H1 (cell line): Measurements from ENCODE around the gene CMTM5. TPM values are rescaled to one million over a fixed set of nuclear protein-coding genes. Genes with fewer than 3 reads are reported as not detected.

Source experiments
- CTCF ChIA-PET: fragments of 300-600 bp; sonication (Branson Sonifier 250); formaldehyde crosslinking; loops from one replicate; lab custom pipeline; 2021; ENCODE audit not compliant: partially characterized antibody; lab: Charles Lee
- POLR2A ChIA-PET: fragments of 300-600 bp; sonication (Branson Sonifier 250); formaldehyde crosslinking; loops from one replicate; lab custom pipeline; 2021; ENCODE audit warnings: inconsistent platforms; ENCODE audit not compliant: partially characterized antibody; lab: Charles Lee
- DNase-seq, 2 experiments: peaks; one replicate each; pipeline versions ENCODE4 v3.0.0 to v3.0.0-alpha.2; 2010 to 2022; ENCODE audit warnings: low spot score in 2 of 2, low read depth in 1 of 2, mixed read lengths in 1 of 2
- FAIRE-seq: peaks from 2 replicates; lab custom pipeline; 2011; peaks lifted over from hg19 to GRCh38; lab: Jason Lieb, UNC
- H2AFZ ChIP-seq: 2 replicates; pipeline ENCODE4 v1.8.1; 2012; ENCODE audit warnings: low read length, inconsistent platforms
- H2AK5ac ChIP-seq: 2 replicates; pipeline ENCODE4 v1.6.1; 2013; ENCODE audit warnings: low read depth, low read length
- H2BK120ac ChIP-seq: replicated peaks from 2 replicates; pipeline ENCODE3; 2013; ENCODE audit warnings: low read depth, low read length, inconsistent platforms
- H2BK12ac ChIP-seq: 2 replicates; pipeline ENCODE4 v1.6.1; 2013; ENCODE audit warnings: low read depth, low read length
- H2BK15ac ChIP-seq: 2 replicates; pipeline ENCODE4 v1.6.1; 2013; ENCODE audit warnings: low read length
- H2BK20ac ChIP-seq: 2 replicates; pipeline ENCODE4 v1.6.1; 2013; ENCODE audit warnings: low read length
- H2BK5ac ChIP-seq: 2 replicates; pipeline ENCODE4 v1.6.1; 2013; ENCODE audit warnings: low read depth, low read length
- H3K14ac ChIP-seq: 2 replicates; pipeline ENCODE4 v1.6.1; 2013; ENCODE audit warnings: inconsistent platforms; ENCODE audit not compliant: insufficient read length
- H3K18ac ChIP-seq: 2 replicates; pipeline ENCODE4 v1.6.1; 2013; ENCODE audit warnings: low read length; ENCODE audit errors: extremely low read depth
- H3K23ac ChIP-seq: 2 replicates; pipeline ENCODE4 v1.6.1; 2013; ENCODE audit warnings: inconsistent platforms; ENCODE audit not compliant: insufficient read length
- H3K23me2 ChIP-seq: 2 replicates; pipeline ENCODE4 v1.6.1; 2013; ENCODE audit warnings: low read depth, low read length
- H3K27ac ChIP-seq: 2 replicates; pipeline ENCODE4 v1.6.1; 2011; ENCODE audit warnings: low read depth, low read length, inconsistent platforms
- H3K27me3 ChIP-seq, 4 experiments: replicated peaks in 1 of 4; 1 replicate in 1 of 4; 2 replicates in 3 of 4; pipeline versions ENCODE4 v1.6.1 to v1.8.1; 2011 to 2013; ENCODE audit warnings: low read length in 3 of 4, mild to moderate bottlenecking in 3 of 4, inconsistent platforms in 2 of 4, mixed read lengths in 2 of 4, moderate library complexity in 1 of 4; ENCODE audit not compliant: control insufficient read depth in 3 of 4, insufficient read depth in 3 of 4; ENCODE audit errors: extremely low read depth in 1 of 4
- H3K36me3 ChIP-seq, 4 experiments: 2 replicates each; pipeline versions ENCODE4 v1.6.1 to v1.8.1; 2011 to 2013; ENCODE audit warnings: mild to moderate bottlenecking in 4 of 4, low read length in 3 of 4, moderate library complexity in 2 of 4, control low read depth in 1 of 4, inconsistent platforms in 1 of 4; ENCODE audit not compliant: insufficient read depth in 4 of 4, control insufficient read depth in 2 of 4
- H3K4ac ChIP-seq: replicated peaks from 2 replicates; pipeline ENCODE3; 2013; ENCODE audit warnings: low read length, low read depth, mixed read lengths, inconsistent platforms; ENCODE audit not compliant: insufficient read length
- H3K4me1 ChIP-seq, 4 experiments: replicated peaks in 1 of 4; 1 replicate in 1 of 4; 2 replicates in 3 of 4; pipeline versions ENCODE4 v1.6.1 to v1.8.1; 2011 to 2013; ENCODE audit warnings: low read length in 3 of 4, inconsistent platforms in 2 of 4, mixed read lengths in 1 of 4; ENCODE audit not compliant: insufficient read depth in 4 of 4, control insufficient read depth in 3 of 4
- H3K4me2 ChIP-seq, 2 experiments: 2 replicates each; pipeline versions ENCODE4 v1.6.1 to v1.8.1; 2011 to 2013; ENCODE audit warnings: low read depth in 2 of 2, low read length in 2 of 2, control low read depth in 1 of 2, inconsistent platforms in 1 of 2, mild to moderate bottlenecking in 1 of 2; ENCODE audit not compliant: insufficient read depth in 1 of 2
- H3K4me3 ChIP-seq, 4 experiments: fragments of 200-600, 300-600 bp in 1 of 4; sonication (generic), shearing (Covaris generic), sonication (Bioruptor Twin) in 1 of 4; 2 replicates each; pipeline versions ENCODE4 v1.5.1 to v1.8.1; 2011 to 2016; ENCODE audit warnings: low read length in 4 of 4, low read depth in 3 of 4, control low read depth in 2 of 4, inconsistent platforms in 2 of 4, mild to moderate bottlenecking in 2 of 4, mixed read lengths in 1 of 4, moderate library complexity in 1 of 4; ENCODE audit not compliant: insufficient read depth in 2 of 4; ENCODE audit errors: extremely low read depth in 1 of 4
- H3K56ac ChIP-seq: replicated peaks from 2 replicates; pipeline ENCODE3; 2013; ENCODE audit warnings: low read depth, mild to moderate bottlenecking, mixed read lengths, low read length, inconsistent platforms; ENCODE audit not compliant: insufficient read length
- H3K79me1 ChIP-seq: 2 replicates; pipeline ENCODE4 v1.6.1; 2013; ENCODE audit warnings: low read depth, low read length, control low read depth
- H3K79me2 ChIP-seq, 2 experiments: 2 replicates each; pipeline versions ENCODE4 v1.6.1 to v1.8.1; 2012 to 2013; ENCODE audit warnings: low read length in 2 of 2, mild to moderate bottlenecking in 2 of 2, inconsistent platforms in 1 of 2; ENCODE audit not compliant: insufficient read depth in 2 of 2, control insufficient read depth in 1 of 2
- H3K9ac ChIP-seq, 4 experiments: replicated peaks in 1 of 4; 1 replicate in 1 of 4; 2 replicates in 3 of 4; pipeline versions ENCODE4 v1.6.1 to v1.8.1; 2011 to 2013; ENCODE audit warnings: low read depth in 3 of 4, low read length in 3 of 4, control low read depth in 2 of 4, mild to moderate bottlenecking in 2 of 4, moderate library complexity in 2 of 4, inconsistent platforms in 1 of 4; ENCODE audit errors: extremely low read depth in 1 of 4
- H3K9me3 ChIP-seq, 2 experiments: 2 replicates each; pipeline versions ENCODE4 v1.6.1 to v1.8.1; 2012 to 2013; ENCODE audit warnings: mild to moderate bottlenecking in 2 of 2, moderate library complexity in 2 of 2, control low read depth in 1 of 2, inconsistent platforms in 1 of 2, low read depth in 1 of 2, low read length in 1 of 2, mixed read lengths in 1 of 2; ENCODE audit not compliant: insufficient read depth in 2 of 2
- H4K20me1 ChIP-seq, 2 experiments: replicated peaks in 1 of 2; 2 replicates each; pipeline versions ENCODE3 to v1.8.1; 2011 to 2013; ENCODE audit warnings: inconsistent platforms in 2 of 2, low read length in 2 of 2, mild to moderate bottlenecking in 1 of 2; ENCODE audit not compliant: insufficient read depth in 2 of 2, control insufficient read depth in 1 of 2
- H4K5ac ChIP-seq: 2 replicates; pipeline ENCODE4 v1.6.1; 2013; ENCODE audit warnings: low read length, low read depth, mixed read lengths, inconsistent platforms; ENCODE audit not compliant: insufficient read length
- H4K8ac ChIP-seq: 2 replicates; pipeline ENCODE4 v1.8.0; 2013; ENCODE audit warnings: mild to moderate bottlenecking, moderate library complexity, low read length, inconsistent platforms; ENCODE audit not compliant: insufficient read depth; ENCODE audit errors: extremely low read depth
- H4K91ac ChIP-seq: replicated peaks from 2 replicates; pipeline ENCODE3; 2013; ENCODE audit warnings: low read length, mixed read lengths, inconsistent platforms; ENCODE audit not compliant: insufficient read length
- BCL11A ChIP-seq, 2 experiments: IDR thresholded peaks; one replicate each; pipeline ENCODE4 v1.6.1; 2011; ENCODE audit warnings: low read depth in 2 of 2, low read length in 2 of 2, mild to moderate bottlenecking in 2 of 2
- CBX8 ChIP-seq: fragments of 300-800, 300-1000 bp; sonication (generic); IDR thresholded peaks from 2 replicates; pipeline ENCODE4 v1.7.1; 2016; ENCODE audit warnings: low read depth, low read length, borderline replicate concordance
- CHD1 ChIP-seq: IDR thresholded peaks from 2 replicates; pipeline ENCODE4 v1.6.1; 2012; ENCODE audit warnings: low read depth, low read length, improper control_type of control experiment
- CHD2 ChIP-seq: IDR thresholded peaks from 2 replicates; pipeline ENCODE4 v1.6.1; 2012; ENCODE audit warnings: low read length, improper control_type of control experiment
- RXRA ChIP-seq: IDR thresholded peaks from 2 replicates; pipeline ENCODE4 v1.6.1; 2011; ENCODE audit warnings: low read depth, mild to moderate bottlenecking, low read length, moderate library complexity; ENCODE audit not compliant: insufficient read depth
- WGBS, 2 experiments: shearing (Covaris generic) in 1 of 2; methylation state at CpG; one replicate each; pipeline versions ENCODE4 v1.1.6 to v1.1.7; 2013 to 2015; ENCODE audit warnings: low lambda C conversion rate in 2 of 2, mixed read lengths in 2 of 2, inconsistent platforms in 1 of 2, low coverage in 1 of 2, missing lambda C conversion rate in 1 of 2; ENCODE audit not compliant: insufficient replicate concordance in 2 of 2, insufficient coverage in 1 of 2, insufficient read length in 1 of 2; ENCODE audit errors: extremely low coverage in 1 of 2, missing lambda C conversion rate in 1 of 2; 5-methylcytosine and 5-hydroxymethylcytosine counted together
- polyA plus RNA-seq, 7 experiments: library from polyadenylated mRNA; depleted of rRNA in 3 of 7; stranded (reverse) in 5 of 7; unstranded in 2 of 7; fragments of >200 nt in 5 of 7; fragments of 200-250 nt in 2 of 7; gene quantifications; 1 replicate in 5 of 7; 2 replicates in 1 of 7; 4 replicates in 1 of 7; pipeline versions ENCODE4 v1.2.1 to v1.2.3, GENCODE V29; 2011 to 2013; ENCODE audit warnings: missing spikeins in 2 of 7, mixed read lengths in 2 of 7
- total RNA-seq: library from RNA; stranded (reverse); fragmentation: NEBNext Ultra II Directional; extraction: Animal tissue kit (Norgen Biotek cat#: 25700); gene quantifications from 2 replicates; pipeline ENCODE4 v1.2.1, GENCODE V29; 2021

Gene CMTM5
- total and polyA plus RNA-seq, 2 of the 8 experiments (the other 6 are each of a cell fraction or from before 2014, with no cell fraction given) = 2.1 TPM; not detected in 1

GRCh38 chr14:23418021-23418420, 41.2 kb downstream of the CMTM5 start:
- DNase-seq = no peak
- no peak for TF ChIP-seq CHD1
- TF ChIP-seq RXRA = no peak
- TF ChIP-seq CHD2 = no peak
- TF ChIP-seq BCL11A (IDR thresholded peaks at IDR 0.05; ENCODE audit: low read depth in 2 of 2, low read length in 2 of 2) = no peak
- TF ChIP-seq CBX8 = no peak
- TF ChIP-seq, all 59 proteins: peak for 0
- no peak for FAIRE-seq

More at GRCh38 chr14:23418021-23418420, 41.2 kb downstream of the CMTM5 start:
- Histone ChIP-seq H3K79me1 (no peaks in the 10 kb centered on the region), H3K9me3 (no peaks in the 10 kb centered on the region), H3K18ac (no peak overlapping the region), H3K79me2 (no peaks in the 10 kb centered on the region), H2BK5ac (no peak overlapping the region), H4K8ac (no peak overlapping the region; the same call in 1 of the 2 replicates), H3K4ac (no peak overlapping the region), H2BK20ac (no peak overlapping the region), H3K4me3 (no peak overlapping the region), H3K4me2 (no peak overlapping the region), H3K36me3 (no peaks in the 10 kb centered on the region), H4K91ac (no peak overlapping the region), H3K14ac (no peak overlapping the region), H3K23me2 (no peaks in the 10 kb centered on the region), H3K56ac (no peak overlapping the region), H2BK120ac (no peak overlapping the region), H3K9ac (no peak overlapping the region), H2BK12ac (no peak overlapping the region), H2BK15ac (no peak overlapping the region), H3K27ac (no peak overlapping the region), H3K27me3 (no peaks in the 10 kb centered on the region; a peak in 1 of 7 replicates), H3K23ac (no peak overlapping the region), H2AK5ac (no peak overlapping the region), H4K5ac (no peak overlapping the region), H2AFZ (no peak overlapping the region), H3K4me1 (no peaks in the 10 kb centered on the region; a peak in 1 of 7 replicates), H4K20me1 (no peaks in the 10 kb centered on the region)
- POLR2A ChIA-PET = interaction anchor here (1.2 kb wide), 1 partner anchor 12 kb away, joined by 3 read pairs; no protein-coding TSS in a partner anchor
- WGBS, 2 experiments = 90% methylated on average over 21 of the region's 21 CpGs; no CpG with 5 or more reads in 1 of the 2 experiments
- CTCF ChIA-PET = interaction anchor here (0.7 to 2.3 kb wide), 5 partner anchors 9 to 91 kb away, joined by 3 to 6 read pairs (median 3); no protein-coding TSS in a partner anchor
